HG03442 (cell line): Measurements from ENCODE around the gene CDC42BPG.

Experiments used
- ATAC-seq: cut with Tn5 transposase; IDR thresholded peaks from one replicate; pipeline ENCODE4 v1.9.1; 2021; ENCODE audit warnings: mild to moderate bottlenecking, moderate library complexity; ENCODE audit not compliant: unreplicated experiment

The CDC42BPG gene

GRCh38 chr11:64810891-64811272, 33.6 kb downstream of the CDC42BPG start:
- no peak for ATAC-seq

GRCh38 chr11:64810271-64810890, 34.1 kb downstream of the CDC42BPG start, which contains the start of gene MEN1:
MEN1 (minus strand) TSS chr11:64810551; CDS start chr11:64810109, 442 bp downstream.
- peak; percentile 70 for ATAC-seq

- no peak for ATAC-seq
Measured at GRCh38 chr11:64809781-64810241, 34.6 kb downstream of the CDC42BPG start.

GRCh38 chr11:64805481-64805880, 39.0 kb downstream of the CDC42BPG start:
- ATAC-seq = no peak

DNA sequence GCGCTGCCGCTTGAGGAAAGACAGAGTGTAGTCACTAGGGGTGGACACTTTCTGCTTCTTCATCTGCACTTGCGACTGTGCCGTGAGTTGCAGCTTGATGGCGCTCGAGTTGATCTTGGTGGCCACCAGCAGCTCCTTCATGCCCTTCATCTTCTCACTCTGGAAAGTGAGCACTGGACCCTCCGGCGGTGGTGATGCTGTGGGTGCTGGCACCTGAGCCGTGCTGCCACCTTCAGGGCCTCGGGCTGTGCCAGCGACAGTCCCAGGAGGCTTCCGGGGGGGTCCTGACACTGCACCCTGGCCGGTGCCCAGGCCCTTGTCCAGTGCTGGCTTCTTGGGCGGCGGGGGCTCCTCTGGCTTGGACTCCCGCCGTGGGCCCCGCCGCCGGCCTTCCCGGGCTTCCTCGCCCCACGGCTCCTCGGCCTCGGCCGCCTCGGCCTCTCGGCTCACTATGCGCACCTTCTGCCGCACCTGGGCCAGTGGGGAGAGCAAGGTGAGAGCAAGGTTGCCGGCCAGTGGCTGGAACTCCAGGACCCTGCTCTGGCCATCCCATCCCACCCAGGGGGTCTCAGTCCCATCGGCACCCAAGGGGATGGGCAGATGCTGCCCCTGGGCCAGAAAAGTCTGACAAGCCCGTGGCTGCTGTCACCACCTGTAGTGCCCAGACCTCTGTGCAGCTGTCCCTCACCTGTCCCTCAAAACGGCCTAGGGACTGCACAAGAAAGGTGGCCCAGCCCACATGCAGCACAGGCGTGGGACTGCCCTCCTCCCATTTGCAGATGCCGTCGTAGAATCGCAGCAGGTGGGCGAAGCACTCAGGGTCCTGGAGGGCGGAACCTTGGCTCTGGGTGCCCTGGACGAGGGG, 39.9 kb downstream of the CDC42BPG start:
- no peak for ATAC-seq

GRCh38 chr11:64803846-64804345, 40.6 kb downstream of the CDC42BPG start:
- ATAC-seq = no peak

- ATAC-seq = peak; percentile 49
Measured at GRCh38 chr11:64803158-64803845, 41.2 kb downstream of the CDC42BPG start, which contains the start of gene MAP4K2. MAP4K2 (minus strand) TSS chr11:64803214; CDS start chr11:64803149, 65 bp downstream.

DNA sequence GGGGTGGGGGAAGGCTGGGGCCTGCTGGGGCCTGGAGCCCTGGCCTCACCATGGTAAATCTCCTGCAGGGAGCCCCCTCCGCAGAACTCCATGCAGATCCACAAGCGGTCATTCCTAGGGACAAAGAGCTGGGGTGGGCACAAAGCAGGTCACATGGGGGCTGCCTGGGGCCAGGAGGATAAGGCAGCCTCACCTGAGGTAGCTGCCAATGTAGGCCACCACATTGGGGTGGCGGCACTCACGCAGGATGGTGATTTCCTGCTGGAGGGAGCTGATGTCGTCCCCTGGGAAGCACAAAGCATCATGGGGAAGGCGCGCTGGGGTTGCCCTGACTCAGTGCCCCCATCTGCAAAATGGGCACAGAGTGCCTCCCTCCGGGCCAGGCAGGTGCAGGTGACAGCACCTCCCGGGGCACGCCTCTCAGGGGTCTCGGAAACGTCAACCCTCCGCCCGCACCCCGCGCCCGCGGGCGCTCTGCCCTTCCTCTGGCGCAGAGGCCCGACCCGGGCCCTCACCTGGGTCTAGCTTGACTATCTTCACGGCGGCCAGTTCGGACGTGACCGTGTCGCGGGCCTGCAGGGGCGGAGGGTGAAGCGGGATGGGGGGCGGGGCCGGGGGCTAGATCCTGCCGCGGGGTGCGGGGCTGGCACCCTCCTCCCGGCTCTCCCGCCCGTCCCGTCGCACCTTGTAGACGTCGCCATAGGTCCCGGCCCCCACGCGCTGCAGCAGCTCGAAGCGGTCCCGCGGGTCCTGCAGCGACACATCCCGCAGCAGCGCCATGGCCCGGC, 41.9 kb downstream of the CDC42BPG start:
- ATAC-seq = peak; percentile 26

- no peak for ATAC-seq
Measured at GRCh38 chr11:64801561-64802369, 42.7 kb downstream of the CDC42BPG start.

GRCh38 chr11:64801158-64801464, 43.3 kb downstream of the CDC42BPG start:
- ATAC-seq = no peak

DNA sequence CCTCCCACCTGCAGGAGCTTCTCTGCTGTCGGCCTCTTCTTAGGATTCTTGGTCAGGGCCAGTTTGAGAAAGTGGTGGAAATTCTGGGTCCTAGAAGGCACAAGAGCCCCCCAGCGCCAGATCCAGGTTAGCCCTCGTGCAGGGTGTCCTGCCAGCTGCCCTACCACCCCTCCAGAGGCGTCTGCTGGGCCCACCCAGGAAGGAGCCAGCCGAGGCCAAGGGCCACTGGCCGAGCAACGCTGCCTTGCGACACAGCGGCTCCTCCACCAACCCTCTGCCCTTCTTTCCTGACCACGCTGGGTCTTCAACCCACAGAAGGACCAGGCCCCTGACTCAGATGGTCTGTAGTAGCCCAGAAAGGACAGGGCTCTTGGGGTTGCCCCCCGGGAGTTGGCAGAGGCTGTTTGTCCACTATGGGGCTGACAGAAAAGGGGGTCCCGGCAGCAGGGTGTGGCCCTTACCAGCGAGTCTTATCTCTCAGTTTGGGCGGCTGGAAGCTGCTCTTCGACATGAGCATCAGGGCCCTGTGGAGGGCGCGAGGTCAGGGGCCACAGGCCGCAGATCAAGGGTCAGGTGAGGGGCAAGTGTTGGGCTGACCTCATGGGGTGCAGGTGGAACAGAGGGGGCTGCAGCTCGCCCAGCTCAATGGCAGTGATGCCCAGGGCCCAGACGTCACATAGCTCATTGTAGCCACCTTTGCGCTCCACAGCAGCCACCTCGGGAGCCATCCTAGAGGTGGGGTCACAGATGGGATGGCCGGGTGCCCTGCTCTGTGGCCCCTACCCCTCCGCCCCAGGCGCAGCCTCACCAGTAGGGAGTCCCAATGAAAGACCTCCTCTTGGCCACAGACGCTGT, 43.9 kb downstream of the CDC42BPG start:
- no peak for ATAC-seq

DNA sequence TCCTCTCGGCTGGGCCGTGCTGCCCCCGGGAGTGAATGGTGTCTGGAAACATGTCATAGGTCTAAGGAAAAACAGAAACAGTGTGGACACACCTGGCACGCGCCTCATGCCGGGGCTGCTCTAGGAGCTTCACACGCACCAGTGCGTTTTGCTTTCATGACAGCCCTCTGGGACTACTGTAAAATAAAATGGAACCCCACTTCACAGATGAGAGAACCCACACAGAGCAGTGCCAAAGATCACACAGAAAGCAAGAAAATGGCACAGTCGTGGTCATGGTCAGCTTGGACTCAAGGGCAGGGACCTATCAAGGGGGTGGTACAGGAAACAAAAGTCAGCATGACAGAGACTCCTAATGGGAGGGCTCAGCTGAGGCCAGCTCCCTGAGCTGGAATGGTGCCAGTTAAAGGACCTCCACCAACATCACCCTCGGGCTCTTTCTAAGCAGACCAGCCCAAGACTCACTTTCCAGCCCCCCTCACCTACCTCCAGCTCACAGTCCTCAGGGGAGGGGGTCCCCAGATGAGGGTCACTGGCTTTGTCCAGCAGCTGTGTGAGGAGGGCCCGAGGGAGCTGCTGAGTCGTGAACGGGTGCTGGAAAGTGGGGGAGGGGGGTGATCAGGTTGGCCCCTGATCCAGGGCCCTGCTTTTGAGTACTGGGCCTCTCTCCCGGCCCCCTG, 44.7 kb downstream of the CDC42BPG start:
- no peak for ATAC-seq

DNA sequence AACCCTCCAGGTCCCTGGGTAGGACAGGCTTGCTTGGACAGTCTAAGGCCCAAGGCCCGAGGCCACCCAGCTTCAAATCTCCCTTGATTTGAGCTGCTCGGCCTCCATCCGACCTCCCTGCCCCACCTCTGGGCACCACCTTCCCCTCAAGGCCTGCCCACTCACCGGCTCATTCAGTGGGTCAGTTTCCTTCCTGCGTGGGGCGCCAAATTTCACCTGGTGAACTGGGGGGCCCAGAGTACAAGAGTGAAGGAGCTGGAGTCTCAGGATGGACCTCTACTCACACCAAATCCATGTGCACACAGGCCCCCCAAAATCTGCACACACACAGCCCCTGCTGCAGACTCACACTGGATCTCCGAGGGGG, 45.2 kb downstream of the CDC42BPG start:
- no peak for ATAC-seq

GRCh38 chr11:64796757-64797541, 47.5 kb downstream of the CDC42BPG start:
- no peak for ATAC-seq

GRCh38 chr11:64796047-64796756, 48.3 kb downstream of the CDC42BPG start:
- ATAC-seq = no peak

GRCh38 chr11:64794526-64794925, 49.9 kb downstream of the CDC42BPG start:
- ATAC-seq = no peak
